ENCODE measurements around the gene SCGB1A1. TPM values are rescaled to one million over a fixed set of nuclear protein-coding genes. Genes with fewer than 3 reads are reported as not detected.
A peak's percentile ranks its signal among the peaks of the same experiment; 100 is the strongest.

Gene SCGB1A1
- polyA plus RNA-seq, 3 donors, result not detected

DNA sequence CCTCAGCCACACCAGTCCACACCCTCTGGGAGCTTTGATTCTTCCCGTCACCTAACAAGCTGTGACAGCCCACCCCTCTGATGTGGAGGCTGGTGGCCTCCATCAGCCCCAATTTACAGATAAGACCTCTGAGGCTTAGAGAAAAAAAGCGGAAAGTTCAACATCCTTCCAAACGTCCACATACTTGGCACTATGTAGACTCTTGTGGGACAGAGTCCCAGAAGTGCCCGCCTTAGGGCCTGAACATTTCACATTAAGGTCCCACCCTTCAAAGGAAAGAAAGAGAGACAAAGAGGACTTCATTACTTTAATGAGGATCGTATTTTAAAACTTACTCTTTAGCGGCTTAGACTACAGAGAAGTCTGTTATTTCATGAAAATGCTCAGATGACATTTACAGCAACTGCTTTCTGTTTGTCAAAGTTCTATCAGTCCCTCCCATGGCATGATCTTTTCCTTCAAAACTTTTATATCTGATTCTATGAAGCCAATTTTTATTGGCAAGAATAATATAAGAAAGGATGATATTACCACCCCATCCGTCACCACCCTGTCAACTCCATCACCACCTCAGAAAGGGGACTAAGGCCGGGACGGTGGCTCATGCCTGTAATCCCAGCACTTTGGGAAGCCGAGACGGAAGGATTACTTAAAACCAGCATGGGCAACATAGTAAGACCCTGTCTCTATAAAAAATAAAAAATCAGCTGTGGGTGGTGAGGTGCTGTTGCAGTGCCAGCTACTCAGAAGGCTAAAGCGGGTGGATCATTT is 15.7 kb upstream of the SCGB1A1 start:
- TF ChIP-seq, protein P1, sequence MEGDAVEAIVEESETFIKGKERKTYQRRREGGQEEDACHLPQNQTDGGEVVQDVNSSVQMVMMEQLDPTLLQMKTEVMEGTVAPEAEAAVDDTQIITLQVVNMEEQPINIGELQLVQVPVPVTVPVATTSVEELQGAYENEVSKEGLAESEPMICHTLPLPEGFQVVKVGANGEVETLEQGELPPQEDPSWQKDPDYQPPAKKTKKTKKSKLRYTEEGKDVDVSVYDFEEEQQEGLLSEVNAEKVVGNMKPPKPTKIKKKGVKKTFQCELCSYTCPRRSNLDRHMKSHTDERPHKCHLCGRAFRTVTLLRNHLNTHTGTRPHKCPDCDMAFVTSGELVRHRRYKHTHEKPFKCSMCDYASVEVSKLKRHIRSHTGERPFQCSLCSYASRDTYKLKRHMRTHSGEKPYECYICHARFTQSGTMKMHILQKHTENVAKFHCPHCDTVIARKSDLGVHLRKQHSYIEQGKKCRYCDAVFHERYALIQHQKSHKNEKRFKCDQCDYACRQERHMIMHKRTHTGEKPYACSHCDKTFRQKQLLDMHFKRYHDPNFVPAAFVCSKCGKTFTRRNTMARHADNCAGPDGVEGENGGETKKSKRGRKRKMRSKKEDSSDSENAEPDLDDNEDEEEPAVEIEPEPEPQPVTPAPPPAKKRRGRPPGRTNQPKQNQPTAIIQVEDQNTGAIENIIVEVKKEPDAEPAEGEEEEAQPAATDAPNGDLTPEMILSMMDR (IDR thresholded peaks at IDR 0.05), result no peak
- H3K4me1 ChIP-seq (ENCODE audit: control insufficient read depth in 1 of 2, insufficient read depth in 2 of 2, low read length in 2 of 2), result peaks cover 18 to 26% of the 10 kb centered on the region in 2 donors

DNA sequence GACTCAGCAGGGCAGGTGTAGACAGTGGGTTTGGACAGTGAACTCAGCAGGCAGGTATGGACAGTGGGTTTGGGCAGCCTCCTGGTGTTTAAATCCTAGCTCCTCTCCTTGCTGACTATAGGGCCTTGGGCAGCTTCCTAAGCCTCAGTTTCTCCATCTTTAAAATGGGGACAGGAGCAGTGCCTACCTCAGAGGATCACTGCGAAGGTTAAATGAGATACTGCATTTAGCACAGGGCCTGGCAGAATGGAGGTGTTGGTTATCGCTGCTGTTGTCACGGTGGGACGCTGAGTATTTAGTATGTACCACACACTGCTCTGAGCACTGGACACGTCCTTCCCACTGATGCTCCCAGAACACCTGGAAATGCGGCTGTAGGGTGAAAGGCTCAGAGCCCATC is 14.4 kb upstream of the SCGB1A1 start:
- no peak overlapping the region for H3K4me2 ChIP-seq (replicated peaks; ENCODE audit: extremely low read depth, low read length, poor library complexity, severe bottlenecking)
- Mint-ChIP-seq H3K4me3 (no peak overlapping the region), H3K27me3 (ENCODE audit: low read depth in 3 of 3) (peaks cover 0 to 3% (median 1%) of the 10 kb centered on the region in 3 donors), H3K9me3 (peaks cover 0 to 2% (median 0%) of the 10 kb centered on the region in 7 donors), H3K4me1 (peaks cover 18% of the 10 kb centered on the region), H3K36me3 (peaks cover 2 to 9% of the 10 kb centered on the region in 2 donors), H3K27ac (peak overlapping the region in 1 of 7 donors; percentile 54)
- WGBS (ENCODE audit: insufficient coverage), result 100% methylated on average over 2 of the region's 6 CpGs
- H3K27me3 ChIP-seq (ENCODE audit: control insufficient read depth in 2 of 2, insufficient read depth in 2 of 2, low read length in 2 of 2), result no peaks in the 10 kb centered on the region
- no peaks in the 10 kb centered on the region for H3K36me3 ChIP-seq (replicated peaks in 1 of 2; ENCODE audit: control insufficient read depth in 1 of 2, insufficient read depth in 2 of 2, low read length in 2 of 2)
- intact Hi-C loops (cut with micrococcal nuclease), result no loop called here
- no peaks in the 10 kb centered on the region for H3K79me2 ChIP-seq (ENCODE audit: insufficient read depth, low read length)
- no peak overlapping the region for H2AFZ ChIP-seq (ENCODE audit: insufficient read depth, low read depth, low read length, poor library complexity, severe bottlenecking)
- H3K27ac ChIP-seq (ENCODE audit: low read depth in 1 of 2, low read length in 2 of 2), result no peak overlapping the region
- TF ChIP-seq, protein P1 (IDR thresholded peaks at IDR 0.05), result no peak
- H3K4me3 ChIP-seq (replicated peaks in 1 of 3; ENCODE audit: low read depth in 2 of 3, low read length in 3 of 3), result no peak overlapping the region
- no peak for DNase-seq
- no peaks in the 10 kb centered on the region for H4K20me1 ChIP-seq (ENCODE audit: insufficient read depth, low read length)
- H3K9ac ChIP-seq (ENCODE audit: insufficient read depth, low read length, poor library complexity, severe bottlenecking), result no peak overlapping the region
- peaks cover 16 to 20% of the 10 kb centered on the region in 2 donors for H3K4me1 ChIP-seq (ENCODE audit: control insufficient read depth in 1 of 2, insufficient read depth in 2 of 2, low read length in 2 of 2)
- no peaks in the 10 kb centered on the region for H3K9me3 ChIP-seq (replicated peaks in 1 of 2; ENCODE audit: control insufficient read depth in 1 of 2, insufficient read depth in 1 of 2, low read length in 2 of 2)

More for the DNA sequence above, 15.7 kb upstream of the SCGB1A1 start:
- Histone ChIP-seq H2AFZ (ENCODE audit: insufficient read depth, low read depth, low read length, poor library complexity, severe bottlenecking) (no peak overlapping the region), H3K36me3 (replicated peaks in 1 of 2; ENCODE audit: control insufficient read depth in 1 of 2, insufficient read depth in 2 of 2, low read length in 2 of 2) (no peaks in the 10 kb centered on the region), H3K27ac (ENCODE audit: low read depth in 1 of 2, low read length in 2 of 2) (no peak overlapping the region), H4K20me1 (ENCODE audit: insufficient read depth, low read length) (no peaks in the 10 kb centered on the region), H3K4me2 (replicated peaks; ENCODE audit: extremely low read depth, low read length, poor library complexity, severe bottlenecking) (no peak overlapping the region), H3K79me2 (ENCODE audit: insufficient read depth, low read length) (no peaks in the 10 kb centered on the region), H3K27me3 (ENCODE audit: control insufficient read depth in 2 of 2, insufficient read depth in 2 of 2, low read length in 2 of 2) (no peaks in the 10 kb centered on the region), H3K9ac (ENCODE audit: insufficient read depth, low read length, poor library complexity, severe bottlenecking) (no peak overlapping the region), H3K9me3 (replicated peaks in 1 of 2; ENCODE audit: control insufficient read depth in 1 of 2, insufficient read depth in 1 of 2, low read length in 2 of 2) (no peaks in the 10 kb centered on the region), H3K4me3 (replicated peaks in 1 of 3; ENCODE audit: low read depth in 2 of 3, low read length in 3 of 3) (no peak overlapping the region)
- intact Hi-C loops (cut with micrococcal nuclease), result no loop called here
- Mint-ChIP-seq H3K9me3 (peaks cover 0 to 2% (median 0%) of the 10 kb centered on the region in 7 donors), H3K27ac (peak overlapping the region in 4 of 7 donors; percentile 10 to 66 (median 34)), H3K36me3 (peaks cover 2 to 6% of the 10 kb centered on the region in 2 donors), H3K27me3 (ENCODE audit: low read depth in 3 of 3) (peaks cover 0 to 3% (median 1%) of the 10 kb centered on the region in 3 donors), H3K4me3 (no peak overlapping the region), H3K4me1 (peaks cover 31% of the 10 kb centered on the region)
- WGBS (ENCODE audit: insufficient coverage), result 93% methylated on average over 3 of the region's 12 CpGs
- DNase-seq, result no peak
